HCT116 (cell line): Measurements from ENCODE around the gene SLC25A33. TPM values are rescaled to one million over a fixed set of nuclear protein-coding genes. Genes with fewer than 3 reads are reported as not detected.

Experiments used
- ATAC-seq: fragments of 200-7000 bp; cut with Tn5 transposase; 2 replicates; pipeline ENCODE4 v1.9.1; 2020; ENCODE audit warnings: mild to moderate bottlenecking, moderate library complexity
- BruUV-seq: library from RNA; stranded (reverse); fragments of 400-500 nt; replicated peaks from 2 replicates; lab custom pipeline; 2021; lab: Mats Ljungman, UMichigan
- CTCF ChIA-PET: fragments of 300-600 bp; sonication (Branson Sonifier 250); formaldehyde crosslinking; loops from one replicate; lab custom pipeline; 2021; ENCODE audit warnings: antibody characterized with exemption; lab: Charles Lee
- POLR2A ChIA-PET: fragments of 300-600, 350-600 bp; sonication (Branson Sonifier 250); formaldehyde crosslinking; loops from one replicate; lab custom pipeline; 2021; ENCODE audit warnings: antibody characterized with exemption; lab: Charles Lee
- RAD21 ChIA-PET, 2 experiments: fragments of 300-600 bp; sonication (Branson Sonifier 250); formaldehyde crosslinking; loops; one replicate each; lab custom pipeline; 2023; ENCODE audit warnings: low total read pairs in 2 of 2; ENCODE audit not compliant: uncharacterized antibody in 2 of 2, unreplicated experiment in 2 of 2, low non-redundant PET in 1 of 2; lab: Charles Lee
- DNase-seq: peaks from one replicate; pipeline ENCODE4 v3.0.0-alpha.2; 2010; ENCODE audit warnings: low read depth, low spot score
- H2AFZ ChIP-seq: fragments of 200-600 bp; shearing (Covaris generic), sonication (generic); 2 replicates; pipeline ENCODE4 v1.6.1; 2017; ENCODE audit warnings: low read depth, mixed run types, mixed read lengths, antibody characterized with exemption, low read length; ENCODE audit not compliant: poor library complexity, severe bottlenecking
- H3K27ac ChIP-seq: 2 replicates; pipeline ENCODE4 v1.5.1; 2012; ENCODE audit warnings: low read depth, low read length
- H3K27me3 ChIP-seq: fragments of 200-600 bp; sonication (generic); 2 replicates; pipeline ENCODE4 v1.6.1; 2016; ENCODE audit warnings: mixed run types, low read length, mixed read lengths; ENCODE audit not compliant: insufficient read depth
- H3K36me3 ChIP-seq, 2 experiments: fragments of 200-500 bp in 1 of 2; fragments of 200-600 bp in 1 of 2; sonication (Bioruptor generic) in 1 of 2; sonication (generic) in 1 of 2; 2 replicates each; pipeline versions ENCODE4 v1.5.1 to v1.6.1; 2014 to 2016; ENCODE audit warnings: low read length in 2 of 2, inconsistent platforms in 1 of 2, mixed read lengths in 1 of 2, mixed run types in 1 of 2; ENCODE audit not compliant: insufficient read depth in 2 of 2, control insufficient read depth in 1 of 2
- H3K4me1 ChIP-seq, 2 experiments: fragments of 200-600 bp in 1 of 2; sonication (generic) in 1 of 2; 2 replicates each; pipeline versions ENCODE4 v1.5.1 to v1.6.1; 2012 to 2017; ENCODE audit warnings: low read length in 2 of 2, inconsistent platforms in 1 of 2, mild to moderate bottlenecking in 1 of 2, mixed read lengths in 1 of 2, mixed run types in 1 of 2, moderate library complexity in 1 of 2; ENCODE audit not compliant: insufficient read depth in 2 of 2, control insufficient read depth in 1 of 2
- H3K4me2 ChIP-seq: fragments of 200-600 bp; sonication (generic); 2 replicates; pipeline ENCODE4 v1.6.1; 2017; ENCODE audit warnings: mixed run types, low read length, mixed read lengths
- H3K4me3 ChIP-seq, 2 experiments: fragments of 200-600 bp in 1 of 2; sonication (generic) in 1 of 2; replicated peaks in 1 of 2; 2 replicates each; pipeline ENCODE4 v1.5.1; 2011 to 2016; ENCODE audit warnings: low read length in 2 of 2, control low read depth in 1 of 2, low read depth in 1 of 2, mild to moderate bottlenecking in 1 of 2, mixed read lengths in 1 of 2, mixed run types in 1 of 2
- H3K79me2 ChIP-seq: fragments of 200-600 bp; sonication (generic); 2 replicates; pipeline ENCODE4 v1.6.1; 2017; ENCODE audit warnings: mild to moderate bottlenecking, mixed run types, low read length, moderate library complexity, mixed read lengths; ENCODE audit not compliant: insufficient read depth
- H3K9ac ChIP-seq: fragments of 200-600 bp; sonication (generic); 2 replicates; pipeline ENCODE4 v1.6.1; 2016; ENCODE audit warnings: low read length, mixed read lengths
- H3K9me2 ChIP-seq: fragments of 200-600 bp; sonication (generic), shearing (Covaris generic); 2 replicates; pipeline ENCODE4 v1.6.1; 2017; ENCODE audit warnings: mixed run types, mild to moderate bottlenecking, moderate library complexity; ENCODE audit not compliant: insufficient read depth
- H3K9me3 ChIP-seq, 2 experiments: fragments of 200-500 bp in 1 of 2; fragments of 200-600 bp in 1 of 2; sonication (Bioruptor generic) in 1 of 2; sonication (generic) in 1 of 2; 2 replicates each; pipeline ENCODE4 v1.6.1; 2014 to 2017; ENCODE audit warnings: low read length in 2 of 2, mixed read lengths in 2 of 2, inconsistent platforms in 1 of 2, low read depth in 1 of 2, mild to moderate bottlenecking in 1 of 2, mixed run types in 1 of 2, moderate library complexity in 1 of 2; ENCODE audit not compliant: control insufficient read depth in 1 of 2, insufficient read depth in 1 of 2
- H4K20me1 ChIP-seq: fragments of 200-600 bp; sonication (generic), shearing (Covaris generic); 2 replicates; pipeline ENCODE4 v1.6.1; 2017; ENCODE audit warnings: mixed run types, mild to moderate bottlenecking, moderate library complexity; ENCODE audit not compliant: insufficient read depth
- EGR1 ChIP-seq: IDR thresholded peaks from 2 replicates; pipeline ENCODE4 v1.6.1; 2012; ENCODE audit warnings: low read depth
- EZH2 ChIP-seq: fragments of 200-600 bp; sonication (generic); IDR thresholded peaks from 2 replicates; pipeline ENCODE4 v1.6.1; 2017; ENCODE audit warnings: antibody characterized with exemption, mixed run types
- FOSL1 ChIP-seq: IDR thresholded peaks from 2 replicates; pipeline ENCODE4 v1.6.1; 2012; ENCODE audit warnings: low read depth
- JUND ChIP-seq: IDR thresholded peaks from 2 replicates; pipeline ENCODE4 v1.6.1; 2012
- RAD21 ChIP-seq: IDR thresholded peaks from 2 replicates; pipeline ENCODE4 v1.6.1; 2012; ENCODE audit warnings: low read depth, mild to moderate bottlenecking
- REST ChIP-seq: IDR thresholded peaks from 2 replicates; pipeline ENCODE4 v1.6.1; 2012; ENCODE audit warnings: low read depth
- SRF ChIP-seq: IDR thresholded peaks from 2 replicates; pipeline ENCODE4 v1.6.1; 2012; ENCODE audit warnings: low read depth
- ZFX ChIP-seq: fragments of 450-650 bp; IDR thresholded peaks from 2 replicates; pipeline ENCODE4 v1.6.1; 2017
- ZNF274 ChIP-seq: fragments of 200-500 bp; sonication (Bioruptor generic); IDR thresholded peaks from 2 replicates; pipeline ENCODE4 v1.6.1; 2014; ENCODE audit warnings: mild to moderate bottlenecking, low read depth, low read length, inconsistent platforms
- intact Hi-C: fragments of 100-400 bp; cut with micrococcal nuclease; formaldehyde crosslinking; loops from 2 replicates; pipeline ENCODE4 v1.10.0; 2022
- total RNA-seq: library from RNA; stranded (reverse); gene quantifications from one replicate; pipeline ENCODE4 v1.2.1, GENCODE V29; 2021; ENCODE audit not compliant: unreplicated experiment
- TF ChIP-seq, protein P1 (sequence below): IDR thresholded peaks from 2 replicates; pipeline ENCODE4 v1.6.1; 2012
- TF ChIP-seq, protein P2 (sequence below): IDR thresholded peaks from 2 replicates; pipeline ENCODE4 v1.6.1; 2012
- TF ChIP-seq, protein P3 (sequence below), 3 experiments: fragments of 200-600 bp in 1 of 3; sonication (generic) in 1 of 3; IDR thresholded peaks in 2 of 3; conservative IDR thresholded peaks in 1 of 3; 2 replicates each; pipeline ENCODE4 v1.5.1; 2012 to 2017; ENCODE audit warnings: low read depth in 2 of 3, low read length in 2 of 3, antibody characterized with exemption in 1 of 3, borderline replicate concordance in 1 of 3, control low read depth in 1 of 3, mild to moderate bottlenecking in 1 of 3, mixed read lengths in 1 of 3, mixed run types in 1 of 3, moderate library complexity in 1 of 3; ENCODE audit not compliant: insufficient read depth in 1 of 3

The SLC25A33 gene
- total RNA-seq, 1 experiment from 2014 or later, result 9.8 TPM

DNA sequence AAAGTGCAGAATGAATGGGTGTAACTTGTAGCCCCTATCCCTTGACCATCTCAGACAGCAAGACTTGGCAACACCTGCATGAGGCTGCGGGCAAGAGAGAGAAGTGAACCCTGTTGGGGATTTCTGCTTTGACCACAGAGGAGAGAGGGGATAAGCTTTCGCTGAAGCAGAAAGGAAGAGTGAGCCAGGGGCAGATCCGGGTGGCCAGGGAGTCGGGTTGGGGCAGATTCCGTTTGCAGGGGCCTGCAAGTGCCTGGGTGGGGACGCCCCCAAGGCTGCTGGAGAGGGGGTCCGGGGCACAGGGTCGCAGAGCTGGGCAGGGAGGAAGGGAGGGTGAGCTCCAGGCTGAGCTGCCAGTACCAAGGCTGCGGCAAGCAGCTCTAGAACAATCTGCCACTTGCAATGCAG lies 86.9 kb downstream of the SLC25A33 start:
- Histone ChIP-seq H3K79me2 (no peaks in the 10 kb centered on the region), H4K20me1 (no peaks in the 10 kb centered on the region), H3K4me3 (peak overlapping the region in 1 of 2 experiments; percentile 44; a peak in 2 of 4 replicates), H3K27me3 (no peaks in the 10 kb centered on the region), H3K9me2 (no peaks in the 10 kb centered on the region), H2AFZ (no peak overlapping the region), H3K36me3 (no peaks in the 10 kb centered on the region), H3K4me1 (peaks cover 0 to 17% of the 10 kb centered on the region in 2 experiments; a peak in 2 of 4 replicates), H3K4me2 (peak overlapping the region; percentile 61), H3K9ac (peak overlapping the region; percentile 20; the same call in 1 of the 2 replicates), H3K9me3 (no peaks in the 10 kb centered on the region), H3K27ac (no peak overlapping the region)
- no peak for DNase-seq
- CTCF ChIA-PET, result interaction anchor here (1.3 to 2.1 kb wide), 2 partner anchors 95 to 242 kb away, joined by 8 read pairs; no protein-coding TSS in a partner anchor
- RAD21 ChIA-PET, result no interaction called here
- POLR2A ChIA-PET, result no interaction called here
- intact Hi-C loops, result loop anchor here (2.0 to 5.0 kb wide), 4 partner anchors 61 to 801 kb away; partner anchors contain the start of genes LZIC and NMNAT1
- no peak for ATAC-seq
- no TSS peak for BruUV-seq
- TF ChIP-seq FOSL1, result no peak
- TF ChIP-seq SRF, result no peak
- TF ChIP-seq ZFX, result no peak

- no peaks in the 10 kb centered on the region for H3K36me3 ChIP-seq
- peaks cover 0 to 17% of the 10 kb centered on the region in 2 experiments; a peak in 2 of 4 replicates for H3K4me1 ChIP-seq
- no peak overlapping the region for H3K4me2 ChIP-seq
- intact Hi-C loops, result loop anchor here (5.0 kb wide), 2 partner anchors 59 to 799 kb away; no protein-coding TSS in a partner anchor
- CTCF ChIA-PET, result interaction anchor here (0.5 to 2.1 kb wide), 3 partner anchors 18 to 239 kb away, joined by 3 to 8 read pairs (median 4); no protein-coding TSS in a partner anchor
- H3K27ac ChIP-seq, result no peak overlapping the region
- POLR2A ChIA-PET, result no interaction called here
- no peaks in the 10 kb centered on the region for H3K9me2 ChIP-seq
- DNase-seq, result no peak
- no peaks in the 10 kb centered on the region for H3K27me3 ChIP-seq
- RAD21 ChIA-PET, result no interaction called here
- no peak overlapping the region for H2AFZ ChIP-seq
- BruUV-seq, result no TSS peak
- no peaks in the 10 kb centered on the region for H4K20me1 ChIP-seq
- no peaks in the 10 kb centered on the region for H3K9me3 ChIP-seq
- no peak overlapping the region for H3K9ac ChIP-seq
- H3K79me2 ChIP-seq, result no peaks in the 10 kb centered on the region
- no peak overlapping the region for H3K4me3 ChIP-seq
- ATAC-seq, result no peak
- no peak for TF ChIP-seq REST
- TF ChIP-seq, protein P1, sequence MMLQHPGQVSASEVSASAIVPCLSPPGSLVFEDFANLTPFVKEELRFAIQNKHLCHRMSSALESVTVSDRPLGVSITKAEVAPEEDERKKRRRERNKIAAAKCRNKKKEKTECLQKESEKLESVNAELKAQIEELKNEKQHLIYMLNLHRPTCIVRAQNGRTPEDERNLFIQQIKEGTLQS, result no peak
- no peak for TF ChIP-seq RAD21
- TF ChIP-seq SRF, result no peak
- TF ChIP-seq, protein P2, sequence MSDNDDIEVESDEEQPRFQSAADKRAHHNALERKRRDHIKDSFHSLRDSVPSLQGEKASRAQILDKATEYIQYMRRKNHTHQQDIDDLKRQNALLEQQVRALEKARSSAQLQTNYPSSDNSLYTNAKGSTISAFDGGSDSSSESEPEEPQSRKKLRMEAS, result no peak
- no peak for TF ChIP-seq ZFX
- no peak for TF ChIP-seq ZNF274
- TF ChIP-seq, protein P3, sequence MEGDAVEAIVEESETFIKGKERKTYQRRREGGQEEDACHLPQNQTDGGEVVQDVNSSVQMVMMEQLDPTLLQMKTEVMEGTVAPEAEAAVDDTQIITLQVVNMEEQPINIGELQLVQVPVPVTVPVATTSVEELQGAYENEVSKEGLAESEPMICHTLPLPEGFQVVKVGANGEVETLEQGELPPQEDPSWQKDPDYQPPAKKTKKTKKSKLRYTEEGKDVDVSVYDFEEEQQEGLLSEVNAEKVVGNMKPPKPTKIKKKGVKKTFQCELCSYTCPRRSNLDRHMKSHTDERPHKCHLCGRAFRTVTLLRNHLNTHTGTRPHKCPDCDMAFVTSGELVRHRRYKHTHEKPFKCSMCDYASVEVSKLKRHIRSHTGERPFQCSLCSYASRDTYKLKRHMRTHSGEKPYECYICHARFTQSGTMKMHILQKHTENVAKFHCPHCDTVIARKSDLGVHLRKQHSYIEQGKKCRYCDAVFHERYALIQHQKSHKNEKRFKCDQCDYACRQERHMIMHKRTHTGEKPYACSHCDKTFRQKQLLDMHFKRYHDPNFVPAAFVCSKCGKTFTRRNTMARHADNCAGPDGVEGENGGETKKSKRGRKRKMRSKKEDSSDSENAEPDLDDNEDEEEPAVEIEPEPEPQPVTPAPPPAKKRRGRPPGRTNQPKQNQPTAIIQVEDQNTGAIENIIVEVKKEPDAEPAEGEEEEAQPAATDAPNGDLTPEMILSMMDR (IDR thresholded peaks at IDR 0.05 in 2 of 3, conservative IDR thresholded peaks at IDR 0.05 in 1 of 3; ENCODE audit: borderline replicate concordance in 1 of 3, insufficient read depth in 1 of 3, low read depth in 2 of 3, low read length in 2 of 3), result no peak
- no peak for TF ChIP-seq JUND
- TF ChIP-seq EGR1, result no peak
- no peak for TF ChIP-seq EZH2
Measured at GRCh38 chr1:9628541-9629444, 89.5 kb downstream of the SLC25A33 start.
